Neural cell (in vitro differentiated cells): ENCODE results near the gene RARRES2. TPM values are rescaled to one million over a fixed set of nuclear protein-coding genes. Genes with fewer than 3 reads are reported as not detected.

ENCODE experiments used
- H2AFZ ChIP-seq: fragments of 200-600, 300-800 bp; sonication (generic), shearing (Covaris generic); 2 replicates; pipeline ENCODE4 v1.6.0; 2014; ENCODE audit warnings: low read depth, mild to moderate bottlenecking, antibody characterized with exemption, low read length, moderate library complexity
- H3F3A ChIP-seq: fragments of 200-600 bp; shearing (Covaris generic); 2 replicates; pipeline ENCODE4 v1.6.1; 2016; ENCODE audit warnings: mild to moderate bottlenecking, moderate library complexity, mixed read lengths, antibody characterized with exemption, low read length; ENCODE audit not compliant: insufficient read depth, poor library complexity, severe bottlenecking
- H3K27ac ChIP-seq: fragments of 200-600, 300-800 bp; sonication (generic), shearing (Covaris generic); 2 replicates; pipeline ENCODE4 v1.5.1; 2014; ENCODE audit warnings: mild to moderate bottlenecking, low read length, moderate library complexity
- H3K27me3 ChIP-seq: fragments of 300-800, 200-600 bp; sonication (generic), shearing (Covaris generic); 2 replicates; pipeline ENCODE4 v1.6.0; 2014; ENCODE audit warnings: mild to moderate bottlenecking, low read depth, low read length, moderate library complexity; ENCODE audit not compliant: insufficient read depth
- H3K36me3 ChIP-seq: fragments of 300-800, 200-600 bp; sonication (generic), shearing (Covaris generic); 2 replicates; pipeline ENCODE4 v1.5.1; 2014; ENCODE audit warnings: mild to moderate bottlenecking, antibody characterized with exemption, low read length, moderate library complexity; ENCODE audit not compliant: insufficient read depth
- H3K4me2 ChIP-seq: fragments of 300-800, 200-600 bp; sonication (generic), shearing (Covaris generic); 2 replicates; pipeline ENCODE4 v1.6.0; 2014; ENCODE audit warnings: mild to moderate bottlenecking, low read length
- H3K4me3 ChIP-seq: fragments of 300-800, 200-600 bp; sonication (generic), shearing (Covaris generic); 2 replicates; pipeline ENCODE4 v1.5.1; 2014; ENCODE audit warnings: mild to moderate bottlenecking, low read length, moderate library complexity
- H3K79me2 ChIP-seq: fragments of 200-600 bp; shearing (Covaris generic); replicated peaks from 2 replicates; pipeline ENCODE4 v1.6.0; 2014; ENCODE audit warnings: mild to moderate bottlenecking, low read length, moderate library complexity; ENCODE audit not compliant: insufficient read depth
- H3K9ac ChIP-seq: fragments of 300-800, 200-600 bp; sonication (generic), shearing (Covaris generic); 2 replicates; pipeline ENCODE4 v1.6.1; 2016; ENCODE audit warnings: mild to moderate bottlenecking, low read length, mixed read lengths
- H3K9me2 ChIP-seq: fragments of 200-600 bp; shearing (Covaris generic); 2 replicates; pipeline ENCODE4 v1.6.1; 2016; ENCODE audit warnings: mild to moderate bottlenecking, low read length, mixed read lengths; ENCODE audit not compliant: insufficient read depth
- H3K9me3 ChIP-seq: fragments of 200-600, 300-800 bp; sonication (generic), shearing (Covaris generic); 2 replicates; pipeline ENCODE4 v1.6.1; 2016; ENCODE audit warnings: mild to moderate bottlenecking, mixed run types, low read length, moderate library complexity, mixed read lengths
- H4K20me1 ChIP-seq: fragments of 200-600 bp; shearing (Covaris generic); 2 replicates; pipeline ENCODE4 v1.6.1; 2016; ENCODE audit warnings: mild to moderate bottlenecking, mixed run types; ENCODE audit not compliant: insufficient read depth
- CTCF ChIP-seq: fragments of 450-650 bp; IDR thresholded peaks from 2 replicates; pipeline ENCODE4 v1.5.1; 2014; ENCODE audit warnings: antibody characterized with exemption, mild to moderate bottlenecking, moderate library complexity; ENCODE audit not compliant: poor library complexity, severe bottlenecking
- EP300 ChIP-seq: fragments of 450-650 bp; conservative IDR thresholded peaks from 2 replicates; pipeline ENCODE4 v1.6.1; 2014; ENCODE audit warnings: antibody characterized with exemption, mild to moderate bottlenecking, moderate library complexity; ENCODE audit not compliant: poor library complexity, severe bottlenecking
- EZH2 ChIP-seq: fragments of 200-600, 300-800 bp; shearing (Covaris generic), sonication (generic); IDR thresholded peaks from 2 replicates; pipeline ENCODE4 v1.6.1; 2014; ENCODE audit warnings: antibody characterized with exemption, low read length, borderline replicate concordance, mild to moderate bottlenecking; ENCODE audit not compliant: insufficient read depth, poor library complexity, severe bottlenecking
- MXI1 ChIP-seq: fragments of 450-650 bp; conservative IDR thresholded peaks from 2 replicates; pipeline ENCODE4 v1.6.1; 2014; ENCODE audit warnings: antibody characterized with exemption, mild to moderate bottlenecking; ENCODE audit not compliant: poor library complexity, severe bottlenecking
- POLR2AphosphoS5 ChIP-seq: IDR thresholded peaks from 2 replicates; pipeline ENCODE4 v1.6.1; 2012
- RAD21 ChIP-seq: fragments of 450-650 bp; conservative IDR thresholded peaks from 2 replicates; pipeline ENCODE4 v1.6.1; 2014; ENCODE audit warnings: antibody characterized with exemption, mild to moderate bottlenecking, moderate library complexity
- REST ChIP-seq: IDR thresholded peaks from 2 replicates; pipeline ENCODE4 v1.6.1; 2012; ENCODE audit warnings: borderline replicate concordance
- SMC3 ChIP-seq: fragments of 450-650 bp; conservative IDR thresholded peaks from 2 replicates; pipeline ENCODE4 v1.6.1; 2014; ENCODE audit warnings: antibody characterized with exemption, mild to moderate bottlenecking, moderate library complexity; ENCODE audit not compliant: poor library complexity
- TAF1 ChIP-seq: IDR thresholded peaks from 2 replicates; pipeline ENCODE4 v1.6.1; 2012; ENCODE audit warnings: low read depth
- polyA plus RNA-seq: library from polyadenylated mRNA; depleted of rRNA; stranded (reverse); fragments of >200 nt; gene quantifications from 2 replicates; pipeline ENCODE4 v1.2.3, GENCODE V29; 2014

The RARRES2 gene
- polyA plus RNA-seq, 1 donor from 2014 or later: 0.71 TPM

GRCh38 chr7:150365673-150366398 is 24.4 kb upstream of the RARRES2 start:
- Histone ChIP-seq H3K36me3 (no peaks in the 10 kb centered on the region), H3K9me2 (no peaks in the 10 kb centered on the region), H3F3A (no peaks in the 10 kb centered on the region), H3K9me3 (no peaks in the 10 kb centered on the region), H3K27me3 (no peaks in the 10 kb centered on the region), H3K79me2 (peaks cover 19% of the 10 kb centered on the region), H2AFZ (no peak overlapping the region), H4K20me1 (no peaks in the 10 kb centered on the region), H3K4me3 (no peak overlapping the region), H3K4me2 (no peak overlapping the region), H3K27ac (no peak overlapping the region), H3K9ac (no peak overlapping the region)
- no peak for TF ChIP-seq REST
- no peak for TF ChIP-seq CTCF
- no peak for TF ChIP-seq MXI1
- TF ChIP-seq EZH2: no peak
- no peak for TF ChIP-seq SMC3
- no peak for TF ChIP-seq TAF1
- no peak for TF ChIP-seq RAD21
- TF ChIP-seq POLR2AphosphoS5: no peak
- no peak for TF ChIP-seq EP300

- H3K9ac ChIP-seq: no peak overlapping the region
- peaks cover 13% of the 10 kb centered on the region for H3K79me2 ChIP-seq
- no peaks in the 10 kb centered on the region for H3K9me2 ChIP-seq
- no peaks in the 10 kb centered on the region for H3K36me3 ChIP-seq
- no peaks in the 10 kb centered on the region for H3K9me3 ChIP-seq
- no peak overlapping the region for H3K4me2 ChIP-seq
- no peak for TF ChIP-seq EP300
- no peak for TF ChIP-seq TAF1
- TF ChIP-seq SMC3: no peak
- no peak for TF ChIP-seq EZH2
- TF ChIP-seq MXI1: no peak
- no peak for TF ChIP-seq POLR2AphosphoS5
- no peak for TF ChIP-seq RAD21
- H3F3A ChIP-seq: no peaks in the 10 kb centered on the region
- no peaks in the 10 kb centered on the region for H3K27me3 ChIP-seq
- H2AFZ ChIP-seq: no peak overlapping the region
- no peak overlapping the region for H3K4me3 ChIP-seq
- no peak overlapping the region for H3K27ac ChIP-seq
- no peaks in the 10 kb centered on the region for H4K20me1 ChIP-seq
These were observed 23.8 kb upstream of the RARRES2 start for GRCh38 chr7:150365194-150365593.
